Stimulated activated CD4-positive, alpha-beta T cell treated with anti-CD3 and anti-CD28 coated beads, TNF-alpha, amount 100 ng/mL, for 4 hours (primary cell): ENCODE data around the gene PLXDC2.
"Not testable (repeated sequence)": the region's sequence is repeated elsewhere in the genome, so short reads cannot be mapped to it uniquely, and the experiment has no call there.

Source experiments
- DNase-seq, 3 experiments: peaks; one replicate each; pipeline ENCODE4 v3.0.0-alpha.2; 2020; ENCODE audit warnings: low read depth in 3 of 3

PLXDC2 gene

DNA sequence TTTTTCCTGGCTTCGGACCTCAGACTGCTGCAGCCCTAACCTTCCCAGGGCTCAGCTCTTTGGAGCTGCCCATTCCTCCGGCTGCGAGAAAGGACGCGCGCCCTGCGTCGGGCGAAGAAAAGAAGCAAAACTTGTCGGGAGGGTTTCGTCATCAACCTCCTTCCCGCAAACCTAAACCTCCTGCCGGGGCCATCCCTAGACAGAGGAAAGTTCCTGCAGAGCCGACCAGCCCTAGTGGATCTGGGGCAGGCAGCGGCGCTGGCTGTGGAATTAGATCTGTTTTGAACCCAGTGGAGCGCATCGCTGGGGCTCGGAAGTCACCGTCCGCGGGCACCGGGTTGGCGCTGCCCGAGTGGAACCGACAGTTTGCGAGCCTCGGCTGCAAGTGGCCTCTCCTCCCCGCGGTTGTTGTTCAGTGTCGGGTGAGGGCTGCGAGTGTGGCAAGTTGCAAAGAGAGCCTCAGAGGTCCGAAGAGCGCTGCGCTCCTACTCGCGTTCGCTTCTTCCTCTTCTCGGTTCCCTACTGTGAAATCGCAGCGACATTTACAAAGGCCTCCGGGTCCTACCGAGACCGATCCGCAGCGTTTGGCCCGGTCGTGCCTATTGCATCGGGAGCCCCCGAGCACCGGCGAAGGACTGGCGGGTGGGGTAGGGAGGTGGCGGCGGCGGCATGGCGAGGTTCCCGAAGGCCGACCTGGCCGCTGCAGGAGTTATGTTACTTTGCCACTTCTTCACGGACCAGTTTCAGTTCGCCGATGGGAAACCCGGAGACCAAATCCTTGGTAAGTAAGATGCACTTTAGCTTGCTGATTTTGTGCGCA is at the start of gene PLXDC2:
Gene PLXDC2 (plus strand): TSS at position 22 of the 820 bp plus-strand sequence.
- DNase-seq, result no peak

DNA sequence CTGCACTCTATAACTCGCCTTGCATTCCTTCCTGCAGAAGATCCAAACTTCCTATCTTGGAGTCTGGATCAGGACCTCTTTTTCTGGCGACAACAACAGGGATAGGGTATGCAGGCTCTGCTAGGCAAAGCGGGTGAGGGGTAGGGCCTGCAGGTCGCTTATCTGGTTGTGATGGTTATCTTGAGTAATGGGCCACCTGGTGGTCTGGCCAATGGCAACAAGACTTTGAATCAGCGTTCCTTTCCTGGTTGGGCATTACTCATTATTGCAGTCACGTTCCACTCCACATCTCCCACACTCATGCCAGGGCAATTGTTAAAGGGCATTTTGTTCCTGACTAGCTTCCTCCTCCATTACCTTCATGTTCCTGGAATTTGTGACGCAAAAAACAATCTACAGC is 48.4 kb upstream of the PLXDC2 start:
- no peak for DNase-seq

DNA sequence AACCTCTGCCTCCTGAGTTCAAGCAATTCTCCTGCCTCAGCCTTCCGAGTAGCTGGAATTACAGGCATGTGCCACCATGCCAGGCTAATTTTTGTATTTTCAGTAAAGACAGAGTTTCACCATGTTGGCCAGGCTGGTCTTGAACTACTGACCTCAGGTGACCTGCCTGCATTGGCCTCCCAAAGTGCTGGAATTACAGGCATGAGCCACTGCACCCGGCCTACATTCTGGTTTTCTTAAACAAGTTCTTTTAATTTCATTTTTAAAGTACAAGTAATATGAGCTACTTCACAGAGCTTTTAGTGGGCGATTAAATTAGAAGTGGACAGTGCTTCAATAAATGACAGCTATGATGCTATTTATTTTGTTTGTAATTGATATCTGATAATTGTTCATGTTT is 46.4 kb upstream of the PLXDC2 start:
- not testable (repeated sequence) for DNase-seq

DNA sequence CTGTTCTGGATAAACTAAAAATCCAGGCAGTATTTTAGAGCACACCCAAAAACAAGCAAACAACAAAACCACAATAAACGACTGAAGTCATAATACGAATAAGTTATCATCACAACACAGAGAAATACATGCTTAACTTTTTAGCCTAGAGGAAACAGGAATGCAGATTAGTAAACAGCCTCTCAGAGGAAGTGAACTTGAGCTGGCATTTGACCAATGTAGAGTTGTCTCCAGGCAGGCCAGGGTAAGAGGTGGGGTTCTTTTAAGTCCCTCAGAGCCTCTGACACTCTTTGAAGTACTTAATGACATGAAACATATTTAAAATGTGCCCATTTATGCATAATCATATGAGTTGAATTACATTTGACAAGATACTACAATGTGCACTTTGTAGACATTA is 43.3 kb upstream of the PLXDC2 start:
- DNase-seq, result no peak

DNA sequence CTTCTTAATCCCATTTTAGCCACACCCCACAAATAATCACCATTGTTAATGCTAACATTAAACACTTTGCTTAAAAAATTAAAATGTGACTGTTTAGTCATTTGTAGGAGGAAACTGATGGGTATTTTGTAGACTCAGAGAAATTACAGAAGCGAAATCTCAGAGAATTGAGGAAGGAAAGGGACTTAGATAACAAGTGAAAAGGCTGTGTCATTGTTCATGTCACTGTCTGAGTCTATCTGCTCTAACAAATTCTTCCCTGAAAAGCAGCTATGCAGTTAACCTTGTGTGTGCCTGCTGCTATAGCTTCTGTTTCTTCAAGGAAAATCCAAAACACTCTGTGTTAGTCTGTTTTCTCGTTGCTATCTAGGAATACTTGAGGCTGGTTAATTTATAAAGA is 40.9 kb upstream of the PLXDC2 start:
- DNase-seq, result no peak

DNA sequence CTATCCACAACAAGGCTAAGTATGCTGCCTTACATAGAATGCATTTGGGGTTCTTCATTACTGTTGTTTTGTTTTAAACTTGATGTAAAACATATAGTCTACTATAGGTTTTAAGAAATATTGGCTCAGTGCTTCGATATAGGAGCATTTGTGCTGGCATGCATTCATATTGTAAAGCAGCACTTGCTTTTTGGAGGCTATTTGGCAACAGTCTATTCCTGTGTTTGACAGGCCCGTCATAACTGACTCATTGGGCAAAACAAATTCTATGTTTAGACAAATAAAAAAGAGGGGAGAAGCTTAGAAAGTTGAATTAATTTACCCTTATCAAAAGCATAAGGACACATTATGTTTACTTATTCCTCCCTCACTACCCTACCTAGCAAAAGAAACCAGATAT is 38.4 kb upstream of the PLXDC2 start:
- no peak for DNase-seq

DNA sequence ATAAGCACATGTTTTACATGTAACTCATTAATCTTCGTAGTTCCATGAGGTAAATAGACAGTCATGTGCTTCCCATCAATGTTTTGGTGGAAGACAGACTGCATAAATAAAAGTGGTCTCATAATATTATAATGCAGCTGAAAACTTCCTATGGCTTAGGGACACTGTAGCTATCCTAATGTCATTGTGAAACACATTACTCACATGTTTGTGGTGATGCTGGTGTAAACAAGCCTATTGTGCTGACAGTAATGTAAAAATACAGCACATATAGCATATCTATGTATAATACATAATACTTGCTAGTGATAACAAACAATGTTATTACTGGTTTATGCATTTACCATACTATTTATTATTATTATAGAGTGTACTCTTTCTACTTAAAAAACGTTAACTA is 37.2 kb upstream of the PLXDC2 start:
- DNase-seq, result no peak

DNA sequence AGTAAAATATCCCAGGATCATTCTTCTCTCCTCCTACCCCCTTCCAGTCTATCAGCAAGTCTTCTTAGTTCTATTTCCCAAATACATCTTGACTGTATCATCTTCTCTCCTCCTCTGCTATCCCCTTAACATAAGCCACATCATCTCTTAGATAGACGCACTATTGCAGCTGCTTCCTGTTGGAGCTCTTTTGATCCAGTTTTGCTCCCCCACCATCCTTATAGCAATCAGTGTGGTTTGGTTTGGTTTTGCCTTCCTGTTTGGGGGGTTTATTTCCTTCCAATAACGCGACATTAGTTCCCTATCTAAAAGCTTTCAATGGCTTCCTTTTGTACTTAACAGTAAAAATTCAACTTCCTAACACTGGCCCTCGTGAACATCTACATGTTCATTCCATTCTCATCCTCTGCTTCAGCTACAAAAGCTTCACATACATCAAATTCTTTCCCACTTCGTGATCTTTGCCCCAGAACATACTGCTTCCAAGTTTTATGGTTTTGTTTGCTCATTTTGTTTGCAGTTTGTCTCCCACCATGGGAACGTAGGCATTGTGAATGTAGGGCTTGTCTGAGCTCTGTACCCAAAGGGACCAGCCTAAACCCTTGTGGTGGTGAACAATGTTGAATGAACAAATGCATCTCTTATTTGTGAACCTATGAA is 33.7 kb upstream of the PLXDC2 start:
- DNase-seq, result no peak

DNA sequence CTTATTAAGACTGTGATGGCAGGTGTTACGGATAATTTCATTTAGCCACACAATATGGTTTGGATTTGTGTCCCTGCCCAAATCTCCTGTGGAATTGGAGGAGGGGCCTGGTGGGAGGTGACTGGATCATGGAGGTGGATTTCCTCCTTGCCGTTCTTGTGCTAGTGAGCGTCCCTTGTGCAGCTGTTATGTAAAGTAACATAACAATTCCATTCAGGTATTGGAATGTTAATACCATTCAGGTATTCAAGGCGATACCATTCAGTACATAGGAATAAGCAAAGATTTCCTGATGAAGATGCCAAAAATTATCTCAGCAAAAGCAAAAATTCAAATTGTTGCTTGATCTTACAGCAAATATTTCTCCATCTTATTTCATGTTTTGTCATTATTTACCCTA is 32.5 kb upstream of the PLXDC2 start:
- DNase-seq, result no peak

DNA sequence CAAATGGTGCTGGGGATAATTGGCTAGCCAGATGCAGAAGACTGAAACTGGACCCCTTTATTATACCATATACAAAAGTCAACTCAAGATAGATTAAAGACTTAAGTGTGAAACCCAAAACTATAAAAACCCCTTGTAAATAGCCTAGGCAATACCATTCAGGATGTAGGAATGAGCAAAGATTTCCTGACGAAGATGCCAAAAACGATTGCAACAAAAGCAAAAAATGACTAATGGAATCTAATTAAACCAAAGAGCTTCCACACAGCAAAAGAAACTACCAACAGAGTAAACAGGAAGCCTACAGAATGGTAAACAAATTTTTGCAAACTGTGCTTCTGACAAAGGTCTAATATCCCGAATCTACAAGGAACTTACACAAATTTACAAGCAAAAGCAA is 30.9 kb upstream of the PLXDC2 start:
- no peak for DNase-seq

DNA sequence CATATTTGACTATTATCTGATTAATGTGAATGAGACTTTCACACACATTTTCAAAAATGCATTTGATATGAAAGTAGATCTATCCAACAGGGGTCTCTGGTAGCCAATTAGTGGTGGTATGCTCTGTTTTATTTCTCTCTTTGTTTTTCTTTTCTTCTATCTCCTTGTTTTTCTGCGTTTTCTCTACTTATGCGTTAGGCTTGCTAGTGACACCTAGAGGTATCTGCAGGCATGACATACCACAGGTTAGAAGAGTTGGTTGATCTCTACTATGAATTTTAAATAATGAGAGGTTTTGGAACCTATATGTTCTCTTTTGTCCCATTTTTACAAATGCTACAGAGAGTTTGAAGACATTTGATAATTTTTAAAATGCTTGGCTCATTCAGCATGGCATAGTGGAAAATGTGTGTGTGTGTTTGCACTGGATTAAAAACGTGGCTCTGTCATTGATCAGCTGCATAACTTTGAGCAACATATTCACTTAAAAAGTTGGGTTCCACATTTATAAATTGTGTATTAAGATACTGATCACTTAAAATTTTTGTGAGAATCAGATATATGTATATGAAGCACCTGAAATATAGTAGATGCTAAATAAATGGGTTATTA is 28.1 kb upstream of the PLXDC2 start:
- no peak for DNase-seq

DNA sequence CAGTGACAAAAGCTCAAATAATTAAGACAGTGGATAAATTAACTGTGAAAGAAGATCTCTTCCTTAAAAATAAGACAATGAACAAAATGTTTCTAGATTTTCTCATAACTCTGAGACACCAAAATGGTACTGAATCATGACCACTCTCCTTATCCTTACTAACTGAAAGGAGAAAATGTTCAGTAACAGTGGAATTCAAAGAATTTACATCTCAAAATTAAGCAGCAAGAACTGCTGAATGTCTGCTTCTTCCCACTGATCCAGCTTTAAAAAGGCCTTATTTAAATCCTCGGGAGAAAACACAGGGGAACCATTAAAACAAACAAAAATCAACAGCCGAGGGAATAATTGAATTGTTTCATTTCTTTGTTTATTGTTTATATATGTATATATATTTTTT is 27.3 kb upstream of the PLXDC2 start:
- no peak for DNase-seq

DNA sequence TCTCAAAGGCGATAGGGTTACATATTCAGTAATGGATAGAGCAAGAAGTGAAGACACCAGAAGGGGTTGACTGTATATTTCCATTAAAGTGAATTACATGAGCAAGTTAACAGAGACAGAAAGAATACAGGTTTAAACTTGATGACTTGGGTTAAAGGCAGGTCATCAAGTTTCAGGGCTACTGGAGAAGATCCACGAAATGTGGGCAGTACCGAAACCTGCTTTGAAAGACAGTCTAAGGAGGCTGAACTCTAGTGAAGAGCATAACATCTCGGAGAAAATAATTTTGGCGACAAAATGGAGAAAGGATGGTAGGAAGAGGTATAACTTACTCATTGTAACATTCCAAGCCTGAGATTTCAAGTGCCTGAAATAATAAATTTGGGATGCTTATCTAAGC is 26.6 kb upstream of the PLXDC2 start:
- DNase-seq, result no peak

DNA sequence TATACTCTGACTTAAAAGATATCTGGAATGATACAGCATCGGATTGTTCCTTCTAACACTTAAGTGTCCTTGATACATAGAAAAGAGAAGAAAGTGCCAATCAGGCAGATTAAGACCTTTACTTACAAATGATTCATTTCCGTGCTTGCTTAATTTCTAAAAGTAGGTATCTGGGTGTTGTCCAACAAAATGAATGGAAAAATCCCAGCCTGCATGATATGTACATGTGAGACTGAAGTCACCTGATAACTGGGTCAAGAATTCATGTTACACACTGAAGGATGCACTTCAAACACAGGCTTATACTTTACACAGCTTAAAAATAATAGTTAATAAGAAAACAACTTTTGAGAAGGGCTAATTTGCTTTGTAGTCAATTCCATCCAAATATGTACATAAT is 25.2 kb upstream of the PLXDC2 start:
- DNase-seq, result no peak

DNA sequence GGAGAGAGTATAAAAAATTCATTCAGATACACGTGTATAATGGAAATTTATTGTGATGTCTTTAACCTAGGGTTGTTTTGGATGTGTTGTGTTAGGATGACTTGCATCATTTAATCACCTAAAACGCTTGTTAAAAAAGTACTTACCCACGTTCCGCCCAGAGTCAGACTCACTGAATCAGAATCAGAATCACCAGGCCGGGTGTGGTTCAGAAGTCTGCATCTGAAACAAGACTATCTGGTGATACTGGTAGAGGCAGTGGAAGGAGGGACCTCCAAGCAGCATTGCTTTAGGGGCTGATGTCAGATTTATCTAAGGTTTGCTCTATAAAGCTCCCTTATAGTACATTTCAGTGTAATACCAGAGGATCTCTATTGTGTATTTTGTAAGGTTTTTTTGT is 20.5 kb upstream of the PLXDC2 start:
- no peak for DNase-seq

DNA sequence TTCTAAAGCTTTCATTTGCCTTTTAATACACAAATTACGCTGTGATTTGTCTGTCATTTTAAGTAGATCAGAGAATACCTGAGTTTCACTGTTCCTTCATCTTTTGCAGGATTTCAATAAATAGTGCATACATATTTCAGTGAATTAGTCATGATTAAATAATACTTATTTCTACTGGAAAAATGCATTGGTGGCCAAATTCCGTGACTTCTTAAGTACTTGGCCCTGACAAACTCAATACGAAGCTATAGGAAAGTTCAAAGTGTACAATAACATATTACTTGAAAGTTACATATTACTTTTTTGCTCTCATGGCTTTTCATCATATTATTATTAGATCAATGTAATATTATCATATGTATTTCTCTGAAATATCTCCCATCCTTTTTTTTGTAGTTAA is 16.1 kb upstream of the PLXDC2 start:
- no peak for DNase-seq

DNA sequence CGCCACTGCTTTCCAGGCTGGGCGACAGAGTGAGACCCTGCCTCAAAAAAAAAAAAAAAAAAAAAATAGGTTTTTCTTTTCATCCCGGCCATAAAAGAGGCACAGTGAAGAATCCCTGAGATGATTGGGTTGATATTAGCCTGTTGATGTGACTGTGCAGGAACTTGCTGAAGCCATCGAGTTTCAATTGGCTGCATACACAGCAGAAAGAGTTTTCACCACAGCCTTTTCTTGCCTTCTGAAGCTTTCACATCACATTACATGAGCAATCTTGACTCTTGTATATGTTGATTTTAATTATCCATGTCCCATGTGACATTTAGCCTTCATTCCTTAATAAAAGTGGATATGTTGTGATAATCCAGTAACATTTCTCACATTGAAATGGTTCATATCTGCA is 14.9 kb upstream of the PLXDC2 start:
- DNase-seq, result no peak

DNA sequence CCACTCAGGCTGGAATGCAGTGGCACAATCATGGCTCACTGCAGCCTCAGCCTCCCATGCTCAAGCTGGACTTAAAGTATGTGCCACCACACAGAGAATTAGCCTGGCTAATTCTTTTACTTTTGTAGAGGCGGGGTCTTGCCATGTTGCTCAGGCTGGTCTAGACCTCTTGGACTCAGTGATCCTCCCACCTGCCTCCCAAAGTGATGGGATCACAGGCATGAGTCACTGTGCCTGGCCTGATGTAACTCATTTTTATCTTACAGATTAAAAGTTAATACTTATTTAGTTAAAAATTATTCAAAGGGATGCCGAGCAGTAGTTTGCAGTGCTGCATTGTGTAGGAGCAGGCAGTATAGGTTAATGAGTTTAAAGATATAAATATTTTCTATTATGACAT is 12.6 kb upstream of the PLXDC2 start:
- no peak for DNase-seq

DNA sequence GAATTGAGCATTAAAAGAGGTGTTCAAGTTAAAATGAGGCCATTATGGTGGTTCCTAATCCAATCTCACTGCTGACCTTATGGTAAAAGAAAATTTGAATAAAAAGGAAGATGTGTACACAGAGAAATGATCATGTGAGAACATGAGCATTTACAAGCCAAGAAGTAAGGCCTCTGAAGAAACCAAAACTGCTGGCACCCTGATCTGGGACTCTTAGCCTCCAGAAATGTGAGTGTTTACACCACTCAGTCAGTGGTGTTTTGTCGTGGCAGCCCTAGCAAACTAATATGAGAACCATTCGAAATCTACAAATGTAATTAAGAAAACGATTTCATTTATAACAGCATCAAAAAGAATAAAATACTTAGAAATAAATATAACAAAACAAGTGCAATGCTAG is 6.8 kb upstream of the PLXDC2 start:
- DNase-seq, result no peak

DNA sequence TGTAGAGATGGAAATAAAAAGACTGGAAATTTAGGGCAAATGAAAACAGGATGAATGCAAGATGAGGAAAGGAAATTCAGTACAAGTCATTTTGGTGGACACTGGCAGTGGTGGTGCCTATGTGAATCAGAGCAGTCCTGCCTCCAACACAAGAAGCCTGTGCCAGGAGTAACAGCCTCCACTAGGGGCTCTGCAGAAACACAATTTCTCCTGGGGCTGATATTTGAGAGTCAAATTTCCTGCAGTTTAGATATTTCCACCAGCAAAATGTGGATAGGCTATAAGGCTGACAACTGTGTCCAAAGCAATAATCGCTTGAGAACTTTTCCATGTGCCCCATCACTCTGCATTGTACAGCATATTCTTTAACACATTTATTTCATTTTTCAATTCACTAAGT is 4.7 kb upstream of the PLXDC2 start:
- no peak for DNase-seq

DNA sequence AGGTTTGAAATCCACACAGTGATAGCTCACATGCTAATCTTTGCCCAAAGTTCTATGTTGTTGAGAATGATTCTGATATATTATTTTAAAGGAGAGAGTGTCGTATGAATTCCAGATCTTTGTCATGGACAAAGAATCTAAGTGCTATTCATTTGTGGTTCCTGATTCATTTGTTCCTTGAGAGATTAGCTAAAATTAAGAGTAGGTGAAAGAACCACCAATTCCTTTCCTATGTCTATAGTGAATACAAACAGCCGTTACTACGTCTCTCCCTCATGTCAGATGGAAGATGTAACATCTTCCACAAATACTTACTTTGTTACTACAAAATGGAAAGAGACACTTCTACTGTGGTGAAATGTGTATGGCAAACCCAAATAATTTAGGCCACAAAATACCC is 3.3 kb upstream of the PLXDC2 start:
- no peak for DNase-seq

DNA sequence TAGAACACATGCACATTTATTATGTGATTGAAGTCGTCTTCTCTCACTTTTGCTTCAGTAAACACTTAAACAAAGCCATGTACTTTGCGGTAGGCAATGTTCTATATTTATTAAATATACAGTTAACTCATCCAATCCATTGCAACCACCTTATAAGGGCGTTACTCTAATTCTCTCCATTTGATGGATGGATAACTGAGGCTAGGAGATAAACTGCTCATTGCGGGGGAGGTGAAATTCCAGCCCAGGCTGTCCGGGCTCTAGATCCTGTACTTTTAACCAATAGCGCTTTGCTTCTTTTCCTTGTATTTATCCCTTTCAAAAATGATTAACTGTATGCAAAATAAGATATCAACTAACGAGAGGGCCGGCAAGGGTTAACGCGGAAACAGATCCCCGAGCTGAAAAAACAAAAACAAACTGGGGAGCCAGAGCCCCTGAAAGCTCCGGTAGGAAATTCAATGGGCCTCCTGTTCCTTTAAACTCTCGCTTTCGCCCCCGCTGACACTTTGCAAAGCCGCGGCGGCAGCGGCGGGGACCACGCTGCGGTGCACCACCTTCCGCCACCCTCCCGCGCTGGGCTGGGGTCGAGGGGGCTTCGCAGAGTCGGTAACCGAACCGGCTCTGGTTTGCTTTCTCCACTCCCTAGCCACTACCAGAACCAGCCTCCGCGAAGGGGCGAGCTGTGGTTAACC is 1.0 kb upstream of the PLXDC2 start:
- DNase-seq, result no peak
